ENCODE measurements around the gene COMMD3. TPM values are rescaled to one million over a fixed set of nuclear protein-coding genes. Genes with fewer than 3 reads are reported as not detected.

COMMD3 gene
- total RNA-seq, 2 donors from 2014 or later: 10.4 to 14.9 TPM

DNA sequence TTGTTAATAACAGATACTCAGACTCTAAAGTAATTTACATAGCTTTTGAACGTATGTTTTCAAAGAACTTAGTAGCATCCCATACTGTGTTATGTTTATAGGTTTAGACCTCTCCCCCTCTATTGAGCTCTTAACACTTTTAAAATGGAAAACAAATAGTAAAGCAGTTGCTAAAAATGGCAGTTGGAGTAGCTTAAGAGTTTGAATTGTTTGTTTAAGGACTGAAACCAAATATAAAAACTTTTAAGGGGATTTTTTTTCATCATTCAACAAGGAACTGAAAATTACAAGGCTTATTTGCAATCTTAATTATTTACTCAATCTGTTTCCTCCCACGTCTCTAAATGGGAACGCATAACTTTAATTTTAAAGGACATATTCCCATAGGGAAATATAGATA lies 27.5 kb downstream of the COMMD3 start:
- DNase-seq: no peak
- H3K4me3 ChIP-seq (ENCODE audit: low read length): no peak overlapping the region
- Mint-ChIP-seq H3K4me1 (peaks cover 7% of the 10 kb centered on the region), H3K4me3 (no peak overlapping the region), H3K36me3 (ENCODE audit: low read depth) (no peaks in the 10 kb centered on the region), H3K9me3 (peaks cover 4% of the 10 kb centered on the region), H3K27me3 (ENCODE audit: insufficient read depth) (peaks cover 95% of the 10 kb centered on the region), H3K27ac (no peak overlapping the region)
- no peaks in the 10 kb centered on the region for H3K36me3 ChIP-seq (ENCODE audit: control insufficient read depth, insufficient read depth, low read length)
- no peak overlapping the region for H3K27ac ChIP-seq (ENCODE audit: low read depth, low read length)
- peaks cover 5% of the 10 kb centered on the region for H3K4me1 ChIP-seq (ENCODE audit: control insufficient read depth, insufficient read depth, low read length)
- WGBS, 2 experiments (ENCODE audit: insufficient coverage in 1 of 2, insufficient read length in 1 of 2): 8% methylated on average over 2 of the region's 3 CpGs; no CpG with 5 or more reads in 1 of the 2 experiments
- no peak overlapping the region for H3K9ac ChIP-seq (ENCODE audit: extremely low read depth, low read length, poor library complexity, severe bottlenecking)
- peaks cover 95% of the 10 kb centered on the region for H3K27me3 ChIP-seq (ENCODE audit: control insufficient read depth, insufficient read depth, low read length, poor library complexity, severe bottlenecking)
- H3K9me3 ChIP-seq (ENCODE audit: control insufficient read depth, low read length): no peaks in the 10 kb centered on the region
- TF ChIP-seq, protein P1, sequence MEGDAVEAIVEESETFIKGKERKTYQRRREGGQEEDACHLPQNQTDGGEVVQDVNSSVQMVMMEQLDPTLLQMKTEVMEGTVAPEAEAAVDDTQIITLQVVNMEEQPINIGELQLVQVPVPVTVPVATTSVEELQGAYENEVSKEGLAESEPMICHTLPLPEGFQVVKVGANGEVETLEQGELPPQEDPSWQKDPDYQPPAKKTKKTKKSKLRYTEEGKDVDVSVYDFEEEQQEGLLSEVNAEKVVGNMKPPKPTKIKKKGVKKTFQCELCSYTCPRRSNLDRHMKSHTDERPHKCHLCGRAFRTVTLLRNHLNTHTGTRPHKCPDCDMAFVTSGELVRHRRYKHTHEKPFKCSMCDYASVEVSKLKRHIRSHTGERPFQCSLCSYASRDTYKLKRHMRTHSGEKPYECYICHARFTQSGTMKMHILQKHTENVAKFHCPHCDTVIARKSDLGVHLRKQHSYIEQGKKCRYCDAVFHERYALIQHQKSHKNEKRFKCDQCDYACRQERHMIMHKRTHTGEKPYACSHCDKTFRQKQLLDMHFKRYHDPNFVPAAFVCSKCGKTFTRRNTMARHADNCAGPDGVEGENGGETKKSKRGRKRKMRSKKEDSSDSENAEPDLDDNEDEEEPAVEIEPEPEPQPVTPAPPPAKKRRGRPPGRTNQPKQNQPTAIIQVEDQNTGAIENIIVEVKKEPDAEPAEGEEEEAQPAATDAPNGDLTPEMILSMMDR (conservative IDR thresholded peaks at IDR 0.05): no peak

DNA sequence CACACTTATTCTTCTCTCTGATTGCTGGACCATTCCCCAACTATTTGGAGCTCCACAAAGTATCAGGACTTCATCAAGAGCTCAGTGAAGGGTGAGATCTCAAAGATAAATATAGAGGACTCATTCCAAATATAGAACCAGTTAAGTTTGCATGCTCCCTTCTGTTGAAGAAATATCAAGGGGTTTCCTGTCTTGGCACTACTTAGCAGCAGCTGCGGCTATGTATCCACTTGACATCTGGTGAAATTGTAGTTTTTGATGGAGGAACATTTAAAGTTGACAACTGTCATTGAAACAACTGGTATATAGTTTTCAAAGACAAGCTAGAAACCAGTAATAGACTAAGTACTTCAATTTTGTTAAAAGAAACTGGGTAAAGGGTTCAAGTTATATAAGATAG lies 28.1 kb downstream of the COMMD3 start:
- Mint-ChIP-seq H3K4me3 (no peak overlapping the region), H3K9me3 (peaks cover 4% of the 10 kb centered on the region), H3K27me3 (ENCODE audit: insufficient read depth) (peaks cover 95% of the 10 kb centered on the region), H3K27ac (no peak overlapping the region), H3K36me3 (ENCODE audit: low read depth) (no peaks in the 10 kb centered on the region), H3K4me1 (peaks cover 7% of the 10 kb centered on the region)
- WGBS, 2 experiments (ENCODE audit: insufficient coverage in 1 of 2, insufficient read length in 1 of 2): 27 to 50% methylated on average over 1 of the region's 1 CpG
- no peaks in the 10 kb centered on the region for H3K9me3 ChIP-seq (ENCODE audit: control insufficient read depth, low read length)
- H3K4me1 ChIP-seq (ENCODE audit: control insufficient read depth, insufficient read depth, low read length): peaks cover 5% of the 10 kb centered on the region
- H3K36me3 ChIP-seq (ENCODE audit: control insufficient read depth, insufficient read depth, low read length): no peaks in the 10 kb centered on the region
- no peak overlapping the region for H3K27ac ChIP-seq (ENCODE audit: low read depth, low read length)
- H3K9ac ChIP-seq (ENCODE audit: extremely low read depth, low read length, poor library complexity, severe bottlenecking): no peak overlapping the region
- no peak for DNase-seq
- TF ChIP-seq, protein P1 (conservative IDR thresholded peaks at IDR 0.05): no peak
- no peak overlapping the region for H3K4me3 ChIP-seq (ENCODE audit: low read length)
- peaks cover 95% of the 10 kb centered on the region for H3K27me3 ChIP-seq (ENCODE audit: control insufficient read depth, insufficient read depth, low read length, poor library complexity, severe bottlenecking)

DNA sequence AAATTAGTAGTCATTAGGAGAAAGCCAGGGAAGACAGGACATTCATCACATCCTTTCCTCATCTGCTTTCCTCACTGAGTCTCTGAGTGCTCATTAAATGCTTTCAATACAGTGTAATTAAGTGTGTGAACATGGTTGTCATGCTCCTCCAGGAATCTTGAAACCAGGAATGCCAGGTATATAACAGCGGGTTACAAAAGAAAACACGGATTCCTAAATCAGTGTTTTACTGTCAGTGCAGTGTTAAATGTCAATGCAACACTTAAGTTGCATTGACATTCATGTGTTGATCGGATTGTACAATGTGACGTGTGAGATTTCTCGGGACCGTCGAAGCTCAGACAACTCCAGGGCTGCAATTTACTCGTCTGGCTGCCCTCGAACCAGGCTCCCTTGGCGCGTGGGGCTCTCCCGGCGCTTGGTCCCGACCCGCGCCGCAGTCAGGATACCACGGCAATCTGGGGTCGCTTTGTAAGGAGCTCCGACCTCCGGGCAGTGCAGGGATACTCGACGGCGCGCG lies 28.7 kb downstream of the COMMD3 start:
- H3K4me1 Mint-ChIP-seq: peaks cover 7% of the 10 kb centered on the region
- no peak overlapping the region for H3K27ac Mint-ChIP-seq
- peaks cover 4% of the 10 kb centered on the region for H3K9me3 Mint-ChIP-seq
- H3K4me3 Mint-ChIP-seq: peak overlapping the region; percentile 51
- WGBS, 2 experiments (ENCODE audit: insufficient coverage in 1 of 2, insufficient read length in 1 of 2): 7 to 20% methylated on average over 8 to 26 of the region's 26 CpGs
- TF ChIP-seq, protein P1 (conservative IDR thresholded peaks at IDR 0.05): no peak
- Histone ChIP-seq H3K27me3 (ENCODE audit: control insufficient read depth, insufficient read depth, low read length, poor library complexity, severe bottlenecking) (peaks cover 95% of the 10 kb centered on the region), H3K9me3 (ENCODE audit: control insufficient read depth, low read length) (no peaks in the 10 kb centered on the region), H3K27ac (ENCODE audit: low read depth, low read length) (no peak overlapping the region), H3K36me3 (ENCODE audit: control insufficient read depth, insufficient read depth, low read length) (no peaks in the 10 kb centered on the region), H3K4me1 (ENCODE audit: control insufficient read depth, insufficient read depth, low read length) (peaks cover 4% of the 10 kb centered on the region), H3K4me3 (ENCODE audit: low read length) (peak overlapping the region; percentile 69), H3K9ac (ENCODE audit: extremely low read depth, low read length, poor library complexity, severe bottlenecking) (no peak overlapping the region)
- no peaks in the 10 kb centered on the region for H3K36me3 Mint-ChIP-seq (ENCODE audit: low read depth)
- peaks cover 94% of the 10 kb centered on the region for H3K27me3 Mint-ChIP-seq (ENCODE audit: insufficient read depth)
- no peak for DNase-seq
